ENCODE results near the gene PRR20C. TPM values are rescaled to one million over a fixed set of nuclear protein-coding genes. Genes with fewer than 3 reads are reported as not detected.
"Not testable (repeated sequence)": the region's sequence is repeated elsewhere in the genome, so short reads cannot be mapped to it uniquely, and the experiment has no call there.

PRR20C gene
- not detected for total RNA-seq
- long read RNA-seq: 0 reads

- DNase-seq; ATAC-seq; intact Hi-C loops (cut with DNase I, micrococcal nuclease): not testable (repeated sequence)
Measured at GRCh38 chr13:57153761-57154160, at the start of gene PRR20C. PRR20C (plus strand) TSS chr13:57154061; CDS start chr13:57154448, 387 bp downstream.

- intact Hi-C loops (cut with DNase I, micrococcal nuclease): no loop called here
- ATAC-seq: no peak
- DNase-seq: no peak
Measured at GRCh38 chr13:57114945-57115344, 38.9 kb upstream of the PRR20C start.

GRCh38 chr13:57123681-57124080 lies 30.2 kb upstream of the PRR20C start:
- no peak for DNase-seq
- no peak for ATAC-seq
- intact Hi-C loops (cut with DNase I, micrococcal nuclease): no loop called here

- intact Hi-C loops (cut with DNase I, micrococcal nuclease): no loop called here
- ATAC-seq: no peak
- DNase-seq: no peak
Measured at GRCh38 chr13:57128909-57129308, 25.0 kb upstream of the PRR20C start.

DNA sequence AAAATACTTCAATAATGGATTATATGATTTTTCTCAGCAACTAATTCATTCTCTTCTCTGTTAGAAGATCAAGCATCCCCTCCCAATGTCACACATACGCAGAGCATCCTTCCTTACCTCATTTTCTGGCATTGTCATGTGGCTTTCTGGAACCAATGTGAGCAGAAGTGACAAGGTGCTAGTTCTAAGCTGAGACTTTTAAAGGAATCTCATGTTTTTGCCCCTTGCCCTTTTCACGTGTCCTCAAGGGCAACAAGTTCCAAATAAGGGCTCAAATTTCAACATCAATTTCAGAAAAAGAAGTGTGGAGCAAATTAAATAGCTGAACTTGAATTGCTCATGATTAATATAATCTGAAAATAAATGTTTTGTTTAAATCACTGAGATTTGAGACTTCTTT lies 17.8 kb upstream of the PRR20C start:
- ATAC-seq (no peak), DNase-seq (no peak)
- intact Hi-C loops (cut with DNase I, micrococcal nuclease): no loop called here

DNA sequence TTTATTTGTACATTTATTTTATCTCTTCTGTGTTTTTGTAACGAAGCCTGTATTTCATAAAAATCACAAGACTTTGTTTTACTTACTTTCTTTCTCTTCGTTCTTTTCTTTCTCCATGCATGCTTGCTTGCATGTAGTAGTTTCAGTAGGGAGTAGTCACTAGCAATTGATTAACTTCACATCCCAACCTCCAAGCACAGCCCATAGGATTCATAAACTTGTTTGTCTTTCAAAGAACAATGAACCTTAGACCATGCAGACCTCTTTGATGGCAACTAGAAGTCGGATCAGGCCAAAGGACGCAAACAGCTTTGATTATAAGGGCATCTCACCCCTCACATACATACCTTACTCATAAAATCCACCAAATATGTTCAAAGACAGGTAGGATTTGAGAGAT lies 16.3 kb upstream of the PRR20C start:
- ATAC-seq: peak; percentile 88
- intact Hi-C loops (cut with DNase I, micrococcal nuclease): no loop called here
- DNase-seq: no peak

- intact Hi-C loops (cut with DNase I, micrococcal nuclease): no loop called here
- DNase-seq: no peak
- ATAC-seq: no peak
Measured at GRCh38 chr13:57138988-57139387, 14.9 kb upstream of the PRR20C start.

- intact Hi-C loops (cut with DNase I, micrococcal nuclease); DNase-seq; ATAC-seq: not testable (repeated sequence)
Measured at GRCh38 chr13:57139781-57140180, 14.1 kb upstream of the PRR20C start.

- DNase-seq; intact Hi-C loops (cut with DNase I, micrococcal nuclease); ATAC-seq: not testable (repeated sequence)
Measured at GRCh38 chr13:57140235-57140968, 13.5 kb upstream of the PRR20C start, which contains the start of gene PRR20A. PRR20A (plus strand) TSS chr13:57140918; CDS start chr13:57141305, 387 bp downstream.

DNA sequence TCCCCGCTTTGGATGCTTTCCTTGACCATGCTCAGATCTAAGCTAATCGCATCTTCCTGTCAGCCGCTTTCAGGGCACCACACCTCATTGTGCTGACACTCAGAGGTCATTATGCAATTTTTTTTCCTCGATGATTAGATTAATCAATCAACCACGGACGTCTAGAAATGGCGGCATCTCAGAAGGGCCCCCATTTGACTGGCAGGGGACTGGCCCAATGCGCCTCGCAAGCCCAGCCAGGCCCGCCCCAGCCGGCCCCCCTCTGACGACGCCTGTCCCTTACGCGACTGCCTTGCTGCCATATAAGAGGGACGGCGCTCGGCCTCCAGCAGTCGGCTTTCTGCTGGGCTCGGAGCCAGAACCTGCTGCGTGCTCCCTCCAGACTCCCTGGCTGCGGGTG lies 6.7 kb upstream of the PRR20C start, which contains the start of gene PRR20B:
PRR20B (plus strand) TSS at position 301 of the 400 bp plus-strand sequence. CDS start 387 bp downstream, outside the sequence.
- intact Hi-C loops (cut with DNase I, micrococcal nuclease); DNase-seq; ATAC-seq: not testable (repeated sequence)

DNA sequence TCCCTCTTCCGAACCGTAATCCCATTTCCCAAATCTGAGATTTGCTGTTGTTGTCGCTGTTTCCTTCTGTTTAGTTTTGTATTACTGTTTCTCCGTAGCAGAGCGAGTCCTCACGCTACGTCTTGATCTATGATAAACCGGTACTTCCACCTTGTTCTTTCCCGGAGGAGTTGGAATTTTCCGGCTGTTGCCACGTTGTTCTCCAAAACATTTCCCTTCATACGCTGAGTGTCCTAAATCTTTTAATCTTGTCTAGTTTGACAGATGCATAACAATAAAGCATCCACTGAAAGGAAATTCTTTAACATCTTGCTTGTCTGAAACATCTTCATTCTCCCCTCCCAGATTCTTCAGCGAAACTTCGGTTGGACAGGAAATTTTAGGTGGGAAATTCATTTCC lies 5.8 kb upstream of the PRR20C start:
- DNase-seq: not testable (repeated sequence)

DNA sequence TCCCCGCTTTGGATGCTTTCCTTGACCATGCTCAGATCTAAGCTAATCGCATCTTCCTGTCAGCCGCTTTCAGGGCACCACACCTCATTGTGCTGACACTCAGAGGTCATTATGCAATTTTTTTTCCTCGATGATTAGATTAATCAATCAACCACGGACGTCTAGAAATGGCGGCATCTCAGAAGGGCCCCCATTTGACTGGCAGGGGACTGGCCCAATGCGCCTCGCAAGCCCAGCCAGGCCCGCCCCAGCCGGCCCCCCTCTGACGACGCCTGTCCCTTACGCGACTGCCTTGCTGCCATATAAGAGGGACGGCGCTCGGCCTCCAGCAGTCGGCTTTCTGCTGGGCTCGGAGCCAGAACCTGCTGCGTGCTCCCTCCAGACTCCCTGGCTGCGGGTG lies 6.5 kb downstream of the PRR20C start, which contains the start of gene PRR20D:
PRR20D (plus strand) TSS at position 301 of the 400 bp plus-strand sequence. CDS start 387 bp downstream, outside the sequence.
- DNase-seq; intact Hi-C loops (cut with DNase I, micrococcal nuclease); ATAC-seq: not testable (repeated sequence)

More for the DNA sequence above, 5.8 kb upstream of the PRR20C start:
- ATAC-seq; intact Hi-C loops (cut with DNase I, micrococcal nuclease): not testable (repeated sequence)

- DNase-seq; ATAC-seq; intact Hi-C loops (cut with DNase I, micrococcal nuclease): not testable (repeated sequence)
Measured at GRCh38 chr13:57166897-57167296, 13.0 kb downstream of the PRR20C start, which contains the start of gene PRR20E. PRR20E (plus strand) TSS chr13:57167197; CDS start chr13:57167584, 387 bp downstream.

- intact Hi-C loops (cut with DNase I, micrococcal nuclease): no loop called here
- no peak for ATAC-seq
- DNase-seq: no peak
Measured at GRCh38 chr13:57191667-57192066, 37.8 kb downstream of the PRR20C start.

Other genes with a start within 250 kb of the PRR20C start
- gene PRR20A, start 13.1 kb upstream of the PRR20C start, total RNA-seq: not detected
- not detected for gene PRR20B, start 6.6 kb upstream of the PRR20C start, total RNA-seq
- gene PRR20D, start 6.6 kb downstream of the PRR20C start, total RNA-seq: not detected
- not detected for gene PRR20E, start 13.1 kb downstream of the PRR20C start, total RNA-seq